Measurements from ENCODE around the gene PRXL2B. TPM values are rescaled to one million over a fixed set of nuclear protein-coding genes. Genes with fewer than 3 reads are reported as not detected.

The PRXL2B gene
- total RNA-seq, 1 experiment from 2014 or later, result 32.2 TPM

- H3K36me3 ChIP-seq (ENCODE audit: control insufficient read depth in 1 of 2, insufficient read depth in 2 of 2, low read length in 2 of 2), result no peaks in the 10 kb centered on the region
- H3K4me2 ChIP-seq (ENCODE audit: low read length), result no peak overlapping the region
- no peaks in the 10 kb centered on the region for H4K20me1 ChIP-seq (ENCODE audit: insufficient read depth)
- peaks cover 0 to 6% of the 10 kb centered on the region in 2 experiments; a peak in 2 of 4 replicates for H3K4me1 ChIP-seq (ENCODE audit: control insufficient read depth in 1 of 2, insufficient read depth in 2 of 2, low read length in 2 of 2)
- intact Hi-C loops (cut with micrococcal nuclease), result no loop called here
- H3K27ac ChIP-seq (ENCODE audit: low read depth, low read length), result no peak overlapping the region
- ATAC-seq (no peak), DNase-seq (ENCODE audit: low read depth, low spot score) (no peak)
- no peak overlapping the region for H3K4me3 ChIP-seq (replicated peaks in 1 of 2; ENCODE audit: low read depth in 1 of 2, low read length in 2 of 2)
- no peak overlapping the region for H3K9ac ChIP-seq (ENCODE audit: low read length)
- peaks cover 0 to 7% of the 10 kb centered on the region in 2 experiments; a peak in 1 of 4 replicates for H3K9me3 ChIP-seq (ENCODE audit: control insufficient read depth in 1 of 2, insufficient read depth in 1 of 2, low read depth in 1 of 2, low read length in 2 of 2)
- H3K9me2 ChIP-seq (ENCODE audit: insufficient read depth), result no peaks in the 10 kb centered on the region
- H3K79me2 ChIP-seq (ENCODE audit: insufficient read depth, low read length), result no peaks in the 10 kb centered on the region
- ChIA-PET POLR2A (no interaction called here), RAD21 (ENCODE audit: low non-redundant PET in 1 of 2, low total read pairs in 2 of 2, uncharacterized antibody in 2 of 2, unreplicated experiment in 2 of 2) (no interaction called here), CTCF (no interaction called here)
- H3K27me3 ChIP-seq (ENCODE audit: insufficient read depth, low read length), result no peaks in the 10 kb centered on the region
- TF ChIP-seq ZBTB33 (IDR thresholded peaks at IDR 0.05; ENCODE audit: extremely low read depth, insufficient replicate concordance, low read length) (no peak), CBX3 (IDR thresholded peaks at IDR 0.05; ENCODE audit: low read depth) (no peak), POLR2AphosphoS5 (IDR thresholded peaks at IDR 0.05; ENCODE audit: low read depth, low read length) (no peak), MAX (IDR thresholded peaks at IDR 0.05) (no peak), CEBPB (IDR thresholded peaks at IDR 0.05; ENCODE audit: low read depth) (no peak), ZNF274 (IDR thresholded peaks at IDR 0.05; ENCODE audit: low read depth, low read length) (no peak), ELF1 (IDR thresholded peaks at IDR 0.05; ENCODE audit: borderline replicate concordance, low read depth) (no peak)
- no TSS peak for BruUV-seq (replicated peaks)
- no peak overlapping the region for H2AFZ ChIP-seq (ENCODE audit: low read depth, low read length, poor library complexity, severe bottlenecking)
These were observed 44.8 kb downstream of the PRXL2B start for GRCh38 chr1:2631136-2632050.

Measured in HCT116 (cell line).